ENCODE results near the gene METTL14. TPM values are rescaled to one million over a fixed set of nuclear protein-coding genes. Genes with fewer than 3 reads are reported as not detected.

Gene METTL14
- total RNA-seq, 2 experiments from 2014 or later: 39.3 to 46.1 TPM

- CTCF ChIA-PET: interaction anchor here (1.2 to 1.3 kb wide), 2 partner anchors 8 to 115 kb away, joined by 3 to 4 read pairs; no protein-coding TSS in a partner anchor
- ATAC-seq: no peak
- no peak overlapping the region for H3K4me3 Mint-ChIP-seq
- no peak for TF ChIP-seq CTCF (IDR thresholded peaks at IDR 0.05)
- no peak for DNase-seq
- H3K27me3 Mint-ChIP-seq: no peaks in the 10 kb centered on the region
- no peaks in the 10 kb centered on the region for H3K9me3 Mint-ChIP-seq
- H3K4me1 Mint-ChIP-seq (ENCODE audit: low read depth): no peaks in the 10 kb centered on the region
- peaks cover 16% of the 10 kb centered on the region for H3K36me3 Mint-ChIP-seq (ENCODE audit: low read depth)
- POLR2A ChIA-PET: no interaction called here
- no peak overlapping the region for H3K27ac Mint-ChIP-seq
- intact Hi-C loops (cut with micrococcal nuclease): no loop called here
Measured at GRCh38 chr4:118749347-118749988, 64.3 kb downstream of the METTL14 start.

GRCh38 chr4:118751629-118752323 lies 66.6 kb downstream of the METTL14 start:
- Mint-ChIP-seq H3K27ac (no peak overlapping the region), H3K9me3 (no peaks in the 10 kb centered on the region), H3K27me3 (no peaks in the 10 kb centered on the region), H3K4me3 (no peak overlapping the region), H3K4me1 (ENCODE audit: low read depth) (no peaks in the 10 kb centered on the region), H3K36me3 (ENCODE audit: low read depth) (peaks cover 13% of the 10 kb centered on the region)
- ChIA-PET CTCF (no interaction called here), POLR2A (interaction anchor here (0.5 kb wide), 1 partner anchor 55 kb away, joined by 3 read pairs; no protein-coding TSS in a partner anchor)
- no peak for TF ChIP-seq CTCF (IDR thresholded peaks at IDR 0.05)
- no peak for ATAC-seq
- DNase-seq: no peak
- intact Hi-C loops (cut with micrococcal nuclease): no loop called here

- intact Hi-C loops (cut with micrococcal nuclease): no loop called here
- no peak for TF ChIP-seq CTCF (IDR thresholded peaks at IDR 0.05)
- ATAC-seq (no peak), DNase-seq (no peak)
- ChIA-PET CTCF (no interaction called here), POLR2A (no interaction called here)
- H3K4me1 Mint-ChIP-seq (ENCODE audit: low read depth): no peaks in the 10 kb centered on the region
- no peak overlapping the region for H3K4me3 Mint-ChIP-seq
- H3K27ac Mint-ChIP-seq: no peak overlapping the region
- H3K27me3 Mint-ChIP-seq: no peaks in the 10 kb centered on the region
- peaks cover 10% of the 10 kb centered on the region for H3K36me3 Mint-ChIP-seq (ENCODE audit: low read depth)
- no peaks in the 10 kb centered on the region for H3K9me3 Mint-ChIP-seq
Measured at GRCh38 chr4:118752551-118752950, 67.4 kb downstream of the METTL14 start.

- no peak for TF ChIP-seq CTCF (IDR thresholded peaks at IDR 0.05)
- H3K27ac Mint-ChIP-seq: no peak overlapping the region
- DNase-seq (no peak), ATAC-seq (no peak)
- no peaks in the 10 kb centered on the region for H3K27me3 Mint-ChIP-seq
- POLR2A ChIA-PET: no interaction called here
- H3K4me3 Mint-ChIP-seq: no peak overlapping the region
- no peaks in the 10 kb centered on the region for H3K4me1 Mint-ChIP-seq (ENCODE audit: low read depth)
- intact Hi-C loops (cut with micrococcal nuclease): no loop called here
- CTCF ChIA-PET: interaction anchor here (0.6 kb wide), 1 partner anchor 112 kb away, joined by 3 read pairs; no protein-coding TSS in a partner anchor
- peaks cover 9% of the 10 kb centered on the region for H3K36me3 Mint-ChIP-seq (ENCODE audit: low read depth)
- no peaks in the 10 kb centered on the region for H3K9me3 Mint-ChIP-seq
Measured at GRCh38 chr4:118753096-118753495, 67.9 kb downstream of the METTL14 start.

- no peak for ATAC-seq
- Mint-ChIP-seq H3K27ac (no peak overlapping the region), H3K36me3 (ENCODE audit: low read depth) (peaks cover 9% of the 10 kb centered on the region), H3K4me3 (no peak overlapping the region), H3K4me1 (ENCODE audit: low read depth) (no peaks in the 10 kb centered on the region), H3K27me3 (no peaks in the 10 kb centered on the region), H3K9me3 (no peaks in the 10 kb centered on the region)
- no peak for TF ChIP-seq CTCF (IDR thresholded peaks at IDR 0.05)
- intact Hi-C loops (cut with micrococcal nuclease): no loop called here
- POLR2A ChIA-PET: no interaction called here
- DNase-seq: no peak
- CTCF ChIA-PET: interaction anchor here (0.6 kb wide), 1 partner anchor 111 kb away, joined by 3 read pairs; no protein-coding TSS in a partner anchor
Measured at GRCh38 chr4:118753685-118754084, 68.5 kb downstream of the METTL14 start.
